Fibroblast of pulmonary artery (primary cell): ENCODE data around the gene ALDH16A1.

ENCODE experiments used
- DNase-seq: peaks from one replicate; pipeline ENCODE4 v3.0.0-alpha.2; 2010; ENCODE audit warnings: low read depth
- H3K4me3 ChIP-seq: replicated peaks from 2 replicates; pipeline ENCODE4 v1.5.1; 2011; ENCODE audit warnings: low read depth, mild to moderate bottlenecking, control low read depth, low read length, moderate library complexity
- TF ChIP-seq, protein P1 (sequence below): IDR thresholded peaks from 2 replicates; pipeline ENCODE4 v1.5.1; 2011; ENCODE audit warnings: mild to moderate bottlenecking, control low read depth, low read length, inconsistent platforms; ENCODE audit errors: missing control alignments

The ALDH16A1 gene

DNA sequence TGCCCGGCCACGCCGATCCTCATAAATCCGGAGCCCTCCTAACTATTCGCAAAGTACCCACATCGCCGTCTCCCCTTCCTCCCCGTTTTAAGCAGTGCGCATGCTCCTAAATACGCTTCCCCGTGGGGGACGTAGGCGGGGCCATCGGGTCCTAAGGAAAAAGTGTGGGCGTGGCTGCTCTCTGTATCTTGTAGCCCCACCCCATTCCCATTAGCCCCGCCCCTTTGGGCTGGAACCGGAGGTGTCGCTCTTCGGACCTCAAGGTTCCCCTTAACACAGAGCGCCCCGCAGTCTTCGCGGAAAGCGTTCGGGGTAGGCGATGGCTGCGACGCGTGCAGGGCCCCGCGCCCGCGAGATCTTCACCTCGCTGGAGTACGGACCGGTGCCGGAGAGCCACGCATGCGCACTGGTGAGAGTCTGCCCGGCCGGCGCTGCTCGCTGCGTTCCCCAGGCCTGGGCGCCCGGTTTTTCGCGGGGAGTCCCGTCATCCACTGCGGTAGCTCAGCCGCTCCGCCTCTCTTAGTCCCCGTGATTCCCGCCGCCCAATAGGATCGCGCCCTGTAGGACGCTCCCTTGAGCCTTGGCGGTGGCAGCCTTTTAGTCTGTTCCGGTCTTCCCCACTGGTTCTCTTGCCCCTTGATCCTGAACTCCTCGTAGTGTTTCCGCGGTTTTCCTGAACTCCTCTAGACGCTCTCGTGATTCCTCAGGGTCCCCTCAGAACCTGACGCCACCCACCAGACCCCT is at the start of gene ALDH16A1:
Gene ALDH16A1, plus strand, starts transcription at position 213 of the 744 bp plus-strand sequence. Its CDS starts 107 bp downstream, at position 320.
- TF ChIP-seq, protein P1, sequence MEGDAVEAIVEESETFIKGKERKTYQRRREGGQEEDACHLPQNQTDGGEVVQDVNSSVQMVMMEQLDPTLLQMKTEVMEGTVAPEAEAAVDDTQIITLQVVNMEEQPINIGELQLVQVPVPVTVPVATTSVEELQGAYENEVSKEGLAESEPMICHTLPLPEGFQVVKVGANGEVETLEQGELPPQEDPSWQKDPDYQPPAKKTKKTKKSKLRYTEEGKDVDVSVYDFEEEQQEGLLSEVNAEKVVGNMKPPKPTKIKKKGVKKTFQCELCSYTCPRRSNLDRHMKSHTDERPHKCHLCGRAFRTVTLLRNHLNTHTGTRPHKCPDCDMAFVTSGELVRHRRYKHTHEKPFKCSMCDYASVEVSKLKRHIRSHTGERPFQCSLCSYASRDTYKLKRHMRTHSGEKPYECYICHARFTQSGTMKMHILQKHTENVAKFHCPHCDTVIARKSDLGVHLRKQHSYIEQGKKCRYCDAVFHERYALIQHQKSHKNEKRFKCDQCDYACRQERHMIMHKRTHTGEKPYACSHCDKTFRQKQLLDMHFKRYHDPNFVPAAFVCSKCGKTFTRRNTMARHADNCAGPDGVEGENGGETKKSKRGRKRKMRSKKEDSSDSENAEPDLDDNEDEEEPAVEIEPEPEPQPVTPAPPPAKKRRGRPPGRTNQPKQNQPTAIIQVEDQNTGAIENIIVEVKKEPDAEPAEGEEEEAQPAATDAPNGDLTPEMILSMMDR, result no peak
- DNase-seq, result peak; percentile 98
- peak within 1 kb of the TSS; percentile 96 for H3K4me3 ChIP-seq

DNA sequence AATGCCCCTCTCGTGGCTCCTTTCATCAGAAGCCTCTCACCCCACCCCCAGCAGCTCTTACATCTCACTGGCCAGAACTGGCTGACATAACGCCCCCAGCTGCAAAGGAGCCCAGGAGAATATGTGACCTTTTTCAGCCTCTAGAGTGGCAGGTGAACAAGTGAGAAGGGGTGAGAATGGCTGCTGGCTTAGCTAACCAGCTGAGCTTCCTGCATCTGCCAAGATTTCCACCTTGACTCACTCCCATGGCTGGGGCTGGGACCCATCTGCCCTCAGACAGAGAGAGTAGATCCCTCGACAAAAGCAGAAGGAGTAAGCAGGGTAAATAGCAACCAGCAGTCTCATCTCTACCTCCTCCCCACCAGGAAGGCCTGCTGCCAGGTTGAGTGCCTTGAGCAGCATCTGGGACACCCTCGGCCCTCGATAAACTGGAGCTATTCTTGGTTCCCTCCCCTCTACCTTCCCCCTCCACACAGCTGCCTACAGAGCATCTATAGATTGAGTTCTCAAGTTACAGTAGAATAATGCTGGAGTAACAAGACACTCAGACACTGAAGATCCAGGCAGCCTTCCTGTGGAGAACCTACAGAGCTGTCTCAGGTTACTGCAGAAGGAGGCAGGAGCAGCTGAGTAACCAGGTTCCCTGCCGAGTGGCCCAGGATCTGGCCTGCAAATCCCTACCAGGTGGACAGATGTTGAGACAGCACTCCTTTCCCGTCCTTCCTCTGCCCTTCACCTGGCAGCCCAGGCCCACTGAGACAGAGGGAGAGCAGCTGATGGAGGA is 49.4 kb upstream of the ALDH16A1 start:
- TF ChIP-seq, protein P1, result no peak
- no peak overlapping the region for H3K4me3 ChIP-seq
- no peak for DNase-seq

DNA sequence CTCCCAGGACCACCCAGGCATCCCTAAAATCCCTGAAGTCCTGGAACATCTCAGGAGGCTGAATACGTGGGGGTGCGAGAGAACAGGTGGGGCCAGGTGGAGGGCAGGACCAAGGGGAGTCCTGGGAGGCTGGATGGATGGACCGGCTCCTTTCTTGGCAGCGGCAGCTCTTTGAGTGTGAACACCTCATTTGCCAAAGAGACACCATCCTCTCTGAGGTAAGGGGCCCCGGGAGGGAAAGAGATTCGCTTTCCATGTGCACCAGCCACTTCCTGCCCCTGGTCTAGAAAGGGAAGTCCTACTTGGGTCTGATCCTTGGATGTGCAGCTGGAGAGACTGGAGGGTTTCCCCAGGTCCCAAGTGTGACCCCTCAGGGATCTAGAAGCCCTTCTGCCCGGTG is 45.9 kb upstream of the ALDH16A1 start:
- no peak for DNase-seq
- no peak overlapping the region for H3K4me3 ChIP-seq
- TF ChIP-seq, protein P1, result no peak

- TF ChIP-seq, protein P1, result no peak
- no peak overlapping the region for H3K4me3 ChIP-seq
- no peak for DNase-seq
Measured at GRCh38 chr19:49407482-49408015, 45.5 kb upstream of the ALDH16A1 start.

- no peak overlapping the region for H3K4me3 ChIP-seq
- no peak for DNase-seq
- TF ChIP-seq, protein P1, result no peak
Measured at GRCh38 chr19:49408816-49409440, 44.1 kb upstream of the ALDH16A1 start.

GRCh38 chr19:49409441-49410029 is 43.5 kb upstream of the ALDH16A1 start:
- TF ChIP-seq, protein P1, result no peak
- H3K4me3 ChIP-seq, result no peak overlapping the region
- DNase-seq, result no peak
